K562 (cell line): Measurements from ENCODE around the gene EFHB. TPM values are rescaled to one million over a fixed set of nuclear protein-coding genes. Genes with fewer than 3 reads are reported as not detected.

Experiments used
- ATAC-seq: fragments of 200-7000 bp; cut with Tn5 transposase; 3 replicates; pipeline ENCODE4 v1.9.1; 2020; ENCODE audit warnings: moderate library complexity
- BruUV-seq: library from RNA; stranded (reverse); fragments of 400-500 nt; replicated peaks from 2 replicates; lab custom pipeline; 2021; lab: Mats Ljungman, UMichigan
- CTCF ChIA-PET: fragments of 300-600 bp; formaldehyde crosslinking; extraction: SDS; loops from one replicate; lab custom pipeline; 2021; ENCODE audit warnings: low intra/inter-chr PET ratio; lab: Yijun Ruan, JAX
- POLR2A ChIA-PET: fragments of 300-600, 350-650 bp; sonication (Branson Sonifier 250); formaldehyde crosslinking; extraction: SDS; loops from one replicate; lab custom pipeline; 2021; ENCODE audit warnings: antibody characterized with exemption, inconsistent platforms; lab: Yijun Ruan, JAX
- DNase-seq, 4 experiments: peaks; one replicate each; pipeline versions ENCODE4 v3.0.0 to v3.0.0-alpha.2; 2011 to 2018; ENCODE audit warnings: low spot score in 3 of 4, mixed read lengths in 3 of 4; ENCODE audit errors: extremely low read depth in 1 of 4
- FAIRE-seq: peaks from 2 replicates; lab custom pipeline; 2011; peaks lifted over from hg19 to GRCh38; lab: Jason Lieb, UNC
- H2AFZ ChIP-seq: 2 replicates; pipeline ENCODE4 v1.6.0; 2011; ENCODE audit warnings: low read depth, low read length, control low read depth, inconsistent platforms
- H3K27ac ChIP-seq: fragments of 200-600 bp; 3 replicates; pipeline ENCODE4 v1.8.0; 2011; ENCODE audit warnings: low read depth, mild to moderate bottlenecking, control low read depth, inconsistent platforms, low read length, moderate library complexity, mixed read lengths; ENCODE audit errors: extremely low read depth
- H3K27me3 ChIP-seq, 2 experiments: fragments of 300-600 bp in 1 of 2; 2 replicates in 1 of 2; 3 replicates in 1 of 2; pipeline versions ENCODE4 v1.6.0 to v1.8.0; 2011; ENCODE audit warnings: inconsistent platforms in 2 of 2, low read length in 2 of 2, mild to moderate bottlenecking in 1 of 2, mixed read lengths in 1 of 2, moderate library complexity in 1 of 2; ENCODE audit not compliant: control insufficient read depth in 2 of 2, insufficient read depth in 2 of 2
- H3K36me3 ChIP-seq: fragments of 300-600 bp; 3 replicates; pipeline ENCODE4 v1.8.0; 2011; ENCODE audit warnings: mild to moderate bottlenecking, low read length, inconsistent platforms; ENCODE audit not compliant: control insufficient read depth, insufficient read depth
- H3K4me1 ChIP-seq, 2 experiments: fragments of 200-600 bp in 1 of 2; replicated peaks in 1 of 2; 2 replicates in 1 of 2; 3 replicates in 1 of 2; pipeline versions ENCODE4 v1.5.1 to v1.8.0; 2011; ENCODE audit warnings: inconsistent platforms in 2 of 2, low read length in 2 of 2, mild to moderate bottlenecking in 1 of 2, mixed read lengths in 1 of 2, moderate library complexity in 1 of 2; ENCODE audit not compliant: control insufficient read depth in 2 of 2, insufficient read depth in 2 of 2
- H3K4me2 ChIP-seq: 2 replicates; pipeline ENCODE4 v1.6.1; 2011; ENCODE audit warnings: low read length, control low read depth, inconsistent platforms, mixed read lengths; ENCODE audit not compliant: insufficient read depth
- H3K4me3 ChIP-seq: fragments of 200-600 bp; sonication (generic), shearing (Covaris generic); 2 replicates; pipeline ENCODE4 v1.5.1; 2016; ENCODE audit warnings: control low read depth, inconsistent platforms
- H3K79me2 ChIP-seq: fragments of 200-600 bp; 3 replicates; pipeline ENCODE4 v1.8.0; 2011; ENCODE audit warnings: low read length, inconsistent platforms; ENCODE audit not compliant: control insufficient read depth, insufficient read depth
- H3K9ac ChIP-seq, 2 experiments: 2 replicates each; pipeline versions ENCODE4 v1.6.0 to v1.6.1; 2011; ENCODE audit warnings: low read depth in 2 of 2, low read length in 2 of 2, control low read depth in 1 of 2, inconsistent platforms in 1 of 2, mild to moderate bottlenecking in 1 of 2, mixed read lengths in 1 of 2; ENCODE audit not compliant: insufficient read depth in 1 of 2
- H3K9me1 ChIP-seq: one replicate; pipeline ENCODE4 v1.6.0; 2011; ENCODE audit warnings: inconsistent platforms, mild to moderate bottlenecking, low read length, moderate library complexity; ENCODE audit not compliant: control insufficient read depth, insufficient read depth
- H3K9me3 ChIP-seq: replicated peaks from 2 replicates; pipeline ENCODE4 v1.5.1; 2011; ENCODE audit warnings: low read depth, low read length, inconsistent platforms; ENCODE audit not compliant: control insufficient read depth, insufficient read depth
- H4K20me1 ChIP-seq: replicated peaks from 2 replicates; pipeline ENCODE4 v1.6.1; 2011; ENCODE audit warnings: low read length, inconsistent platforms, mixed read lengths; ENCODE audit not compliant: control insufficient read depth, insufficient read depth
- AFF1 ChIP-seq, 2 experiments: fragments of 450-650 bp; IDR thresholded peaks; 2 replicates each; pipeline ENCODE4 v1.6.1; 2018; ENCODE audit warnings: mild to moderate bottlenecking in 2 of 2, low read depth in 1 of 2; ENCODE audit not compliant: partially characterized antibody in 2 of 2
- BRF1 ChIP-seq: IDR thresholded peaks from 3 replicates; pipeline ENCODE4 v1.6.1; 2011; ENCODE audit warnings: borderline replicate concordance, mild to moderate bottlenecking; ENCODE audit not compliant: insufficient read length; ENCODE audit errors: extremely low read depth
- CHCHD3 ChIP-seq: fragments of 250-450 bp; sonication (Bioruptor Pico); IDR thresholded peaks from 2 replicates; pipeline ENCODE4 v2.1.2; 2022; ENCODE audit warnings: mild to moderate bottlenecking
- CHD1 ChIP-seq: fragments of 200-600 bp; sonication (generic); IDR thresholded peaks from one replicate; pipeline ENCODE4 v1.6.1; 2012; ENCODE audit warnings: mild to moderate bottlenecking, moderate library complexity, low read length, inconsistent platforms
- ESRRB ChIP-seq: fragments of 250-450 bp; sonication (Bioruptor Pico); IDR thresholded peaks from 2 replicates; pipeline ENCODE4 v1.5.0; 2020; ENCODE audit warnings: mild to moderate bottlenecking, moderate library complexity, borderline replicate concordance
- ZFX ChIP-seq: sonication (generic); formaldehyde crosslinking; IDR thresholded peaks from 2 replicates; pipeline ENCODE4 v1.8.0; 2022; ENCODE audit warnings: mild to moderate bottlenecking, missing genetic modification reagents, moderate library complexity
- ZHX1 ChIP-seq: fragments of 150-350 bp; conservative IDR thresholded peaks from 2 replicates; pipeline ENCODE4 v1.6.1; 2014; ENCODE audit warnings: low read length
- ZNF232 ChIP-seq: sonication (generic); formaldehyde crosslinking; IDR thresholded peaks from 2 replicates; pipeline ENCODE4 v1.8.0; 2022; ENCODE audit warnings: mild to moderate bottlenecking, missing genetic modification reagents
- ZNF507 ChIP-seq: conservative IDR thresholded peaks from 2 replicates; pipeline ENCODE4 v1.6.1; 2017; ENCODE audit warnings: missing genetic modification characterization, missing compliant biosample characterization
- WGBS: fragments of 100-300 bp; shearing (Covaris generic); methylation state at CpG from one replicate; pipeline ENCODE4 v1.1.6; 2016; ENCODE audit warnings: low coverage, mixed read lengths; ENCODE audit not compliant: insufficient coverage; ENCODE audit errors: missing lambda C conversion rate; 5-methylcytosine and 5-hydroxymethylcytosine counted together
- in situ Hi-C: fragments of 300-500 bp; cut with MboI; formaldehyde crosslinking; loops from 4 replicates; pipeline ENCODE4 v1.15.0; 2018; ENCODE audit warnings: inconsistent platforms, mixed read lengths
- intact Hi-C: fragments of 100-400 bp; cut with micrococcal nuclease; formaldehyde crosslinking; loops from 2 replicates; pipeline ENCODE4 v1.14.2; 2022
- polyA plus RNA-seq, 8 experiments: library from polyadenylated mRNA; depleted of rRNA in 4 of 8; stranded (reverse) in 5 of 8; unstranded in 3 of 8; fragments of >200 nt; fragmentation: Nextera tagmentation in 2 of 8; fragmentation: Illumina TruSeq in 1 of 8; extraction: Ambion mirVana in 2 of 8; extraction: Trizol in 1 of 8; gene quantifications; 2 replicates each; pipeline versions ENCODE4 v1.2.1 to v1.2.3, GENCODE V29; 2011 to 2014; ENCODE audit warnings: inconsistent platforms in 1 of 8, missing spikeins in 1 of 8
- total RNA-seq, 7 experiments: library from RNA; depleted of rRNA in 6 of 7; stranded (reverse); fragments of >200 nt in 6 of 7; fragmentation: Illumina TruSeq in 2 of 7; extraction: Trizol in 2 of 7; gene quantifications; 2 replicates each; pipeline versions ENCODE4 v1.2.1 to v1.2.3, GENCODE V29; 2011 to 2021; ENCODE audit warnings: low replicate concordance in 1 of 7

EFHB gene
- total and polyA plus RNA-seq, 9 of the 15 experiments (the other 6 are each of a cell fraction or from before 2014, with no cell fraction given): 1.5 to 4.0 (median 1.8) TPM

DNA sequence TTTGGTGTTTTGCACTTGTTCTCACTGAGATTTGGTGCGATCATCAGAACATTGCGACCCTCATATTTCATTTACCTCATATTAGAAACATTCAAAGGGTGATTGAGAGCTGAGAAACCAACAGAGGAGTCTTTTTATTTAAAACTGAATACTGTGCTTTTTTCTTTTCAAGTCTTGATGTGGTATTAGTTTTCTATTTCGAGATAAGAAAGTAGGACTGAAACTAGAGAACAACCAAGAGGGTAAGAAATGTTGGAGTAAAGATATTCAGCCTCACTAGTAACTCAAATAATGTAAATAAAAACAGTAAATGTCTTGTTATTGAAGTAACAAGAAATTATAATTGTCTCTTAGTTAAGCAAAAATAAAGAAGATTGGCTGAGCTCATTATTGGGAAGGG lies 26.5 kb downstream of the EFHB start:
- H3K27me3 ChIP-seq: no peaks in the 10 kb centered on the region
- no TSS peak for BruUV-seq
- no peak for TF ChIP-seq AFF1 (IDR thresholded peaks at IDR 0.05; ENCODE audit: low read depth in 1 of 2, partially characterized antibody in 2 of 2)
- TF ChIP-seq CHCHD3 (CRISPR knock-in tag): no peak
- TF ChIP-seq ESRRB (CRISPR knock-in tag): no peak
- TF ChIP-seq BRF1: no peak
- no peak for TF ChIP-seq ZNF232 (CRISPR knock-in tag)
- TF ChIP-seq ZFX (CRISPR knock-in tag): no peak
- TF ChIP-seq ZHX1: no peak
- no peak for TF ChIP-seq CHD1
- TF ChIP-seq ZNF507: no peak
- no peaks in the 10 kb centered on the region for H4K20me1 ChIP-seq
- no peaks in the 10 kb centered on the region for H3K4me1 ChIP-seq
- intact Hi-C loops (no loop called here), in situ Hi-C loops (no loop called here)
- CTCF ChIA-PET: no interaction called here
- H3K9me3 ChIP-seq: peaks cover 5% of the 10 kb centered on the region; the same call in 1 of the 2 replicates
- no peak overlapping the region for H3K27ac ChIP-seq
- H3K79me2 ChIP-seq: no peaks in the 10 kb centered on the region
- POLR2A ChIA-PET: no interaction called here
- DNase-seq: no peak
- H3K9me1 ChIP-seq: no peaks in the 10 kb centered on the region
- no peak overlapping the region for H3K9ac ChIP-seq
- no peaks in the 10 kb centered on the region for H3K36me3 ChIP-seq
- no peak overlapping the region for H3K4me2 ChIP-seq
- no peak overlapping the region for H3K4me3 ChIP-seq
- WGBS: 34% methylated on average over 3 of the region's 3 CpGs
- no peak overlapping the region for H2AFZ ChIP-seq
- FAIRE-seq: no peak
- ATAC-seq: no peak
